HG02852 (cell line): ENCODE data around the gene ANTXR1.

Experiments
- ATAC-seq: cut with Tn5 transposase; IDR thresholded peaks from one replicate; pipeline ENCODE4 v1.9.1; 2021; ENCODE audit warnings: mild to moderate bottlenecking, moderate library complexity; ENCODE audit not compliant: unreplicated experiment

The ANTXR1 gene

GRCh38 chr2:69177063-69177771 is 164.2 kb downstream of the ANTXR1 start:
- ATAC-seq, result no peak

GRCh38 chr2:69177785-69178636 is 165.0 kb downstream of the ANTXR1 start:
- ATAC-seq, result no peak

- no peak for ATAC-seq
These were observed 165.8 kb downstream of the ANTXR1 start for GRCh38 chr2:69178756-69179155.

- ATAC-seq, result no peak
These were observed 167.2 kb downstream of the ANTXR1 start for GRCh38 chr2:69180227-69180626.

- no peak for ATAC-seq
These were observed 168.0 kb downstream of the ANTXR1 start for GRCh38 chr2:69180974-69181373.

- no peak for ATAC-seq
These were observed 168.9 kb downstream of the ANTXR1 start for GRCh38 chr2:69181806-69182427.

- ATAC-seq, result no peak
These were observed 170.7 kb downstream of the ANTXR1 start for GRCh38 chr2:69183659-69184058.

- ATAC-seq, result no peak
These were observed 171.2 kb downstream of the ANTXR1 start for GRCh38 chr2:69184224-69184623.

- no peak for ATAC-seq
These were observed 172.8 kb downstream of the ANTXR1 start for GRCh38 chr2:69185807-69186206.

- ATAC-seq, result no peak
These were observed 173.6 kb downstream of the ANTXR1 start for GRCh38 chr2:69186614-69187013.

- no peak for ATAC-seq
These were observed 175.4 kb downstream of the ANTXR1 start for GRCh38 chr2:69188182-69188900.

- no peak for ATAC-seq
These were observed 177.9 kb downstream of the ANTXR1 start for GRCh38 chr2:69190743-69191404.

GRCh38 chr2:69191634-69192033 is 178.7 kb downstream of the ANTXR1 start:
- no peak for ATAC-seq

GRCh38 chr2:69192176-69192945 is 179.4 kb downstream of the ANTXR1 start:
- no peak for ATAC-seq

- no peak for ATAC-seq
These were observed 182.7 kb downstream of the ANTXR1 start for GRCh38 chr2:69195706-69196105.

- ATAC-seq, result no peak
These were observed 183.5 kb downstream of the ANTXR1 start for GRCh38 chr2:69196327-69197117.

GRCh38 chr2:69200107-69200520 is 187.1 kb downstream of the ANTXR1 start:
- no peak for ATAC-seq

GRCh38 chr2:69201259-69201658 is 188.3 kb downstream of the ANTXR1 start:
- no peak for ATAC-seq

GRCh38 chr2:69202327-69202726 is 189.3 kb downstream of the ANTXR1 start:
- ATAC-seq, result no peak
